Heart left ventricle (tissue), 16 donors: ENCODE measurements around the gene BLVRB. TPM values are rescaled to one million over a fixed set of nuclear protein-coding genes. Genes with fewer than 3 reads are reported as not detected.

Source experiments
- ATAC-seq, 4 donors: fragments of 200-7000 bp; cut with Tn5 transposase; one replicate each; pipeline ENCODE4 v1.9.1; 2020 to 2022; ENCODE audit warnings: moderate library complexity in 4 of 4, mild to moderate bottlenecking in 3 of 4, moderate number of reproducible peaks in 1 of 4
- DNase-seq, 5 donors: peaks; one replicate each; pipeline ENCODE4 v3.0.0-alpha.2; 2020
- H3K27ac ChIP-seq, 12 donors: fragments of 200-600 bp; sonication (generic) in 4 of 12; one replicate each; pipeline versions ENCODE4 v1.5.0 to v1.8.0; 2016 to 2022; ENCODE audit warnings: mild to moderate bottlenecking in 2 of 12
- H3K27me3 ChIP-seq, 9 donors: fragments of 200-600 bp; sonication (generic) in 2 of 9; one replicate each; pipeline versions ENCODE4 v1.5.1 to v1.8.0; 2016 to 2022; ENCODE audit warnings: mild to moderate bottlenecking in 3 of 9
- H3K36me3 ChIP-seq, 9 donors: fragments of 200-600 bp; sonication (generic) in 2 of 9; one replicate each; pipeline versions ENCODE4 v1.5.0 to v1.8.0; 2018 to 2022; ENCODE audit warnings: mild to moderate bottlenecking in 2 of 9
- H3K4me1 ChIP-seq, 12 donors: fragments of 200-600 bp; sonication (generic) in 4 of 12; one replicate each; pipeline versions ENCODE4 v1.5.0 to v1.8.0; 2016 to 2022; ENCODE audit warnings: mild to moderate bottlenecking in 3 of 12
- H3K4me3 ChIP-seq, 12 donors: fragments of 200-600 bp; sonication (generic) in 4 of 12; one replicate each; pipeline versions ENCODE4 v1.5.0 to v1.8.0; 2017 to 2022; ENCODE audit warnings: mild to moderate bottlenecking in 9 of 12, moderate library complexity in 4 of 12
- H3K9me3 ChIP-seq, 12 donors: fragments of 200-600 bp; sonication (generic) in 4 of 12; one replicate each; pipeline versions ENCODE4 v1.5.0 to v1.8.0; 2016 to 2022; ENCODE audit warnings: mild to moderate bottlenecking in 1 of 12
- CTCF ChIP-seq, 12 donors: fragments of 200-600 bp; sonication (generic) in 4 of 12; IDR thresholded peaks; one replicate each; pipeline versions ENCODE4 v1.5.0 to v1.8.0; 2018 to 2022; ENCODE audit warnings: antibody characterized with exemption in 12 of 12, mild to moderate bottlenecking in 5 of 12
- POLR2A ChIP-seq, 2 donors: fragments of 450-650 bp; IDR thresholded peaks; one replicate each; pipeline ENCODE4 v1.6.1; 2017; ENCODE audit warnings: antibody characterized with exemption in 2 of 2, mild to moderate bottlenecking in 2 of 2, moderate library complexity in 2 of 2
- WGBS, 4 donors: extraction: QIAGEN DNeasy Blood & Tissue Kit in 2 of 4; methylation state at CpG; one replicate each; pipeline versions ENCODE4 v1.1.5 to v1.1.7; 2013 to 2018; 5-methylcytosine and 5-hydroxymethylcytosine counted together
- intact Hi-C, 10 donors: fragments of 100-400 bp; cut with DNase I; formaldehyde crosslinking; loops; one replicate each; pipeline versions ENCODE4 v1.11.1 to v1.14.2; 2022
- polyA plus RNA-seq, 2 donors: library from polyadenylated mRNA; stranded (reverse); fragments of 200-250 nt; gene quantifications; one replicate each; pipeline ENCODE4 v1.2.3, GENCODE V29; 2013
- total RNA-seq, 9 donors: library from RNA; depleted of rRNA in 2 of 9; stranded (reverse); fragments of >200 nt in 2 of 9; fragmentation: NEBNext Ultra II Directional in 3 of 9; extraction: Animal tissue kit (Norgen Biotek cat#: 25700) in 3 of 9; gene quantifications; one replicate each; pipeline versions ENCODE4 v1.1.0 to v1.2.4, GENCODE V29; 2016 to 2023
- donor health status: ischemic (EF 13 %, LVEDD 7.1; RV severe dilation, severe dysfunction).
- donor health status: healthy with polysubstance abuse.
- donor health status: DM: no; HTN: yes; CAD: no.
- donor health status: DM: no; HTN: no; CAD: no.
- donor health status: ischemic (EF 25% LVEDD 6.9; RV normal size, moderate dysfunction).
- donor health status: ischemic (EF 25% LVEDD 5.7; RV mildly dilated, moderate dysfunction).
- donor health status: healthy.
- donor health status: DM: yes; HTN: yes; CAD: no.
- donor health status: ischemic (EF 35%, LVEDD 5.7; RV mildly dilated, moderate dysfunction).
- donor health status: nonischemic (EF 11% LVEDD 7.7; RV severe dilation, severe dysfunction).
- donor health status: DM: yes; HTN: yes; CAD: no.
- donor health status: PGD.
- donor health status: ischemic (EF 29% LVEDD 5.4; RV normal size, mild dysfunction).
- donor health status: nonischemic (EF 23%, LVEDD 6.1; RV moderate dilation, normal function).

Gene BLVRB
- total and polyA plus RNA-seq, 11 donors: 76.3 to 330 (median 111) TPM

GRCh38 chr19:40461669-40462221, 3.8 kb downstream of the BLVRB start:
- Histone ChIP-seq H3K36me3 (peaks cover 0 to 19% (median 11%) of the 10 kb centered on the region in 9 donors), H3K9me3 (no peaks in the 10 kb centered on the region), H3K27ac (peak overlapping the region in 1 of 12 donors; percentile 71), H3K4me3 (no peak overlapping the region), H3K4me1 (peaks cover 0 to 48% (median 17%) of the 10 kb centered on the region in 12 donors), H3K27me3 (peaks cover 0 to 4% (median 0%) of the 10 kb centered on the region in 9 donors)
- 74 to 83% (median 80%) methylated on average over 7 of the region's 7 CpGs for WGBS, 4 donors
- no peak for TF ChIP-seq POLR2A (IDR thresholded peaks at IDR 0.05)
- TF ChIP-seq CTCF (IDR thresholded peaks at IDR 0.05): no peak
- no peak for ATAC-seq
- intact Hi-C loops: loop anchor here in 4 of 10 donors (10.0 kb wide), 3 partner anchors 63 to 143 kb away; partner anchors contain the start of gene LTBP4 (in 1 of the 4)
- DNase-seq: peak in 1 of 5 donors; percentile 66

GRCh38 chr19:40460185-40460584, 5.4 kb downstream of the BLVRB start:
- H3K36me3 ChIP-seq: peaks cover 0 to 33% (median 22%) of the 10 kb centered on the region in 9 donors
- ATAC-seq: no peak
- H3K4me3 ChIP-seq: no peak overlapping the region
- TF ChIP-seq POLR2A (IDR thresholded peaks at IDR 0.05) (no peak), CTCF (IDR thresholded peaks at IDR 0.05) (no peak)
- no peak overlapping the region for H3K27ac ChIP-seq
- intact Hi-C loops: loop anchor here in 4 of 10 donors (10.0 kb wide), 3 partner anchors 65 to 145 kb away; partner anchors contain the start of gene LTBP4 (in 1 of the 4)
- no peaks in the 10 kb centered on the region for H3K9me3 ChIP-seq
- whole genome bisulfite sequencing, 4 donors: 89 to 96% (median 91%) methylated on average over 3 of the region's 3 CpGs
- no peaks in the 10 kb centered on the region for H3K27me3 ChIP-seq
- peaks cover 0 to 39% (median 9%) of the 10 kb centered on the region in 12 donors for H3K4me1 ChIP-seq
- no peak for DNase-seq

- DNase-seq: no peak
- Histone ChIP-seq H3K4me3 (no peak overlapping the region), H3K9me3 (no peaks in the 10 kb centered on the region), H3K4me1 (peaks cover 0 to 25% (median 0%) of the 10 kb centered on the region in 12 donors), H3K36me3 (peaks cover 0 to 39% (median 23%) of the 10 kb centered on the region in 9 donors), H3K27me3 (no peaks in the 10 kb centered on the region), H3K27ac (no peak overlapping the region)
- no peak for TF ChIP-seq POLR2A (IDR thresholded peaks at IDR 0.05)
- no peak for TF ChIP-seq CTCF (IDR thresholded peaks at IDR 0.05)
- no peak for ATAC-seq
- WGBS, 4 donors: 97 to 99% (median 97%) methylated on average over 3 of the region's 3 CpGs
- intact Hi-C loops: no loop called here
Observed at GRCh38 chr19:40458597-40458974, 7.0 kb downstream of the BLVRB start.

GRCh38 chr19:40457953-40458596, 7.5 kb downstream of the BLVRB start:
- peaks cover 0 to 43% (median 24%) of the 10 kb centered on the region in 9 donors for H3K36me3 ChIP-seq
- ATAC-seq: no peak
- H3K27ac ChIP-seq: no peak overlapping the region
- intact Hi-C loops: no loop called here
- H3K4me3 ChIP-seq: no peak overlapping the region
- no peak for TF ChIP-seq POLR2A (IDR thresholded peaks at IDR 0.05)
- TF ChIP-seq CTCF (IDR thresholded peaks at IDR 0.05): no peak
- no peaks in the 10 kb centered on the region for H3K9me3 ChIP-seq
- WGBS, 4 donors: 87 to 92% (median 89%) methylated on average over 9 to 27 of the region's 27 CpGs
- DNase-seq: no peak
- peaks cover 0 to 23% (median 0%) of the 10 kb centered on the region in 12 donors for H3K4me1 ChIP-seq
- no peaks in the 10 kb centered on the region for H3K27me3 ChIP-seq
